GM15510 (cell line): Measurements from ENCODE around the gene SHCBP1.

Experiments used
- POLR2A ChIP-seq: IDR thresholded peaks from 3 replicates; pipeline ENCODE4 v1.6.1; 2011; ENCODE audit warnings: borderline replicate concordance; ENCODE audit not compliant: insufficient read length; ENCODE audit errors: extremely low read depth

The SHCBP1 gene

GRCh38 chr16:46620266-46621005, 743 bp downstream of the SHCBP1 start:
- TF ChIP-seq POLR2A: no peak

DNA sequence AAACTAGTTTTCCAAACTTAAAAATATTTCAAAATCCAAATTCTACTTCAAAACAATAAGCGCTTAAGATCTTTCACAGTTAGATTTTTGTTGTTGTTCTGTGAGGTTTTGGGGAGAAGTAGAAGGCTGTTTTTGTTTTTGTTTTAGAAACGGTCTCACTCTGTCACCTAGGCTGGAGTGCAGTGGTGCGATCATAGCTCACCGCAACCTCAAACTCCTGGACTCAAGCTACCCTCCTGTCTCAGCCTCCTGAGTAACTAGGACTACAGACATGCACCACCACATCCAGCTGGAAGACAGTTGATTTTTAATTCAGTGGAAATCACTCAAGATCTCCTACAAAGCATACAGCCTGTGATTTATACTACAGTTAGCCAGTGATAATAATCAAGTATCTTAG, 2.7 kb downstream of the SHCBP1 start:
- no peak for TF ChIP-seq POLR2A

GRCh38 chr16:46614006-46614405, 7.2 kb downstream of the SHCBP1 start:
- no peak for TF ChIP-seq POLR2A

DNA sequence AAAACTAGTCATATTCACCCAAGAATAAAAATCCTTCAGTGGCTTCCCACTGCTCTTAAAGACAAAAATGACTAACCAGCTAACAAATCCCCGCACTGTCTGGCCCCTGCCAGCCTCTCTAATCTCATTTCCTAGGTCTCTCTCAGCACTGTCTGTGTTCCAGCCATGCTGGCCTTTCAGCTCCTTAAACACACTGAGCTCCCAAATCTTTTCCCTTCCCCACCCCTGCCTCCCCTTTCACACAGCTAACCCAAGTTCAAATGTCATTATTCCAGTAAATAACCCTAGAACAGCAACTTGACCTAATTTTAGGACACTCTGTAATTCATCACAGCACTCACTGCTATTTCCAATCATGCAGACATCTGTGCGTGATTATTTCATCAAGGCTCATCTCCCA, 7.8 kb downstream of the SHCBP1 start:
- TF ChIP-seq POLR2A: no peak

DNA sequence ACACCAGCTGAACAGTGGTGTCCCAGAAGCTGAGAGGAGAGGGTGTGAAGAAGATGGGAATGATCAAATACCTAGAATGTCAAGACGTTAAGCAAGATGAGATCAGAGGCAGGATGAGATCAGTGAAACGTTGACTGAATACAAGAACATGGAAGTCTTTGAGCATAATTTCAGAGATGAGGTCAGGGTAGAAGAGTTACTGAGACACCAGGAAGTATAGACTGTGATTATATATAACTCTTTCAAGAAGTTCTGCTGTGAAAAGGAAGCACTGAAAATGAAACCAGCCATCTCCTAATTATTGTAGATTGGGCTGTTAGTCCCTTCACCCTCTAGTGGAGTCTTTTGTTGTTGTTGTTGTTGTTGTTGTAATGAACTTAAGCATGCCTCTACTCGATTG, 9.1 kb downstream of the SHCBP1 start:
- TF ChIP-seq POLR2A: no peak

DNA sequence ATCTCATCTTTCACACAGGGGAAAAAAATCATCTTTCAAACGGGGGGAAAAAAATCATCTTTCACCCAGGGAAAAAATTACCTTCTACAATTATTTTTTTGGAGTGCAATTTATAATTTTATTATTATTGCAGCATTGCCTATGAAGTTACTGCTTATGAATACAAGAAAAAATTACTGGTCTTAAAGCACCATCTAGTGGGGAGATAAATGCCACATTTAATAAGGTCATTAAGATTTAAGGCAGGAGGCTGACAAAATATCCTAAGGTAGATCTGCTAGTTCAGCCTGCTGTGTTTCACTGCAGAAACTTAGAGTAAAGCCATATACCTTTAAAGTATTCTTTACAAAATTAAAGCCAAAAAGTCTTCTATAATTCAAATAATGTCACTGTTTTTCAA, 13.7 kb downstream of the SHCBP1 start:
- TF ChIP-seq POLR2A: no peak

- no peak for TF ChIP-seq POLR2A
These were observed 14.9 kb downstream of the SHCBP1 start for GRCh38 chr16:46606231-46606630.

GRCh38 chr16:46591257-46591656, 29.9 kb downstream of the SHCBP1 start:
- no peak for TF ChIP-seq POLR2A

GRCh38 chr16:46586011-46586577, 35.1 kb downstream of the SHCBP1 start:
- no peak for TF ChIP-seq POLR2A

DNA sequence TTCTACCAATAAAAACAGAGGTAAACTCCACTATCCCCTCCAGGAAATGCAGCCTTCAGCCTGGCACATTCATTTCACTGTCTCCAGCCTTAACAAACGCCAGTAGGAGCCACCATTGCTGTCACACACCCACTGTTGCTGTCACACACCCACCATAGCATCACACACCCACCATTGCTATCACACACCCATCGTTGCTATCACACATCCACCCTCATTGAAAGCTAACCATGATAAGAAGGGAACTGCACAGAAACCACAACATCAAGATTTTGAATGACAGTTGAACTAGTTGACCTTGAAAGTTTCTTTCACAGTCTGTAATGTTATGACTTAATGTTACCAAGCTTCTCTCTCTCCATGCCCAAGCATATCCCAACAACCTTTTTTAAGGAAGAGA, 38.1 kb downstream of the SHCBP1 start:
- no peak for TF ChIP-seq POLR2A

DNA sequence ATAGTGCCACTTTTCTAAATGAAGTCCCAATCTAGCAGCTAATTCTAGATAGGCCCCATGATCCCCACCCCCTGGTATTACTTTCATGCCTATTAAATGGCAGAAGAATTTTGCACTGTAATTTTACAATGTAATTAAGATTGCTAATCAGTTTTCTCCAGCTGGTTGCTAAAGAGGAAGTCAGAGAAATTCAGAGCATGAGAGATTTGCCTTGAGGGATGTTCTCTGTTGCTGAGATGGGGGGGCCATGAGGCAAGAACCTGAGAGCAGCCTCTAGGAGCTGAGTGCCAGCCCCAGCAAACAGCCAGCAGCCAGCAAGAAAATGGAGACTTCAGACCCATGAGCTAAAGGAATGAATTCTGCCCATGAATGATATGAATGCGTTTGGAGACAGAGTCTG, 38.9 kb downstream of the SHCBP1 start:
- no peak for TF ChIP-seq POLR2A

DNA sequence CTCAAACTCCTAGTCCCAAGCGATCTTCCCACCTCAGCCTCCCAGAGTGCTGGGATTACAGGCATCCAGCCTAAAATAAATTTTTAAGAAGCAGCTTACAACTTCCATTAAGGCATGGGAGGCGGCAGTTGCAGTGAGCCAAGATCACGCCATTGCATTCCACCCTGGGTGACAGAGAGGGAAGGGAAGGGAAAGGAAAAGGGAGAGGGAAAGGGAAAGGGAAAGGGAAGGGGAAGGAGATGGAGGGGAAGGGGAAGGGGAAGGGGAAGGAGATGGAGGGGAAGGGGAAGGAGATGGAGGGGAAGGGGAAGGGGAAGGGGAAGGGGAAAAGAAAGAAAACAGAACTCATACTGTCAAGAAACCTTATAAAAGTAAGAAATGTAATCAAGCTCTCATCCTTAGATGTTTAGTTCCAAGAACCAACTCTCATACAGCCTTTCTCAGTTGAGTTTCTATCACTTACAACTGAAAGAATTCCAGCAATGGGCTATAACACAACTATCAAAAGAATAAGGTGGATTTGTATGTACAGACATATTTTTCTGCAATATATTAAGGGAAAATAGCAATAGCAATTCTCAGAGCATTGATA, 43.1 kb downstream of the SHCBP1 start:
- no peak for TF ChIP-seq POLR2A

DNA sequence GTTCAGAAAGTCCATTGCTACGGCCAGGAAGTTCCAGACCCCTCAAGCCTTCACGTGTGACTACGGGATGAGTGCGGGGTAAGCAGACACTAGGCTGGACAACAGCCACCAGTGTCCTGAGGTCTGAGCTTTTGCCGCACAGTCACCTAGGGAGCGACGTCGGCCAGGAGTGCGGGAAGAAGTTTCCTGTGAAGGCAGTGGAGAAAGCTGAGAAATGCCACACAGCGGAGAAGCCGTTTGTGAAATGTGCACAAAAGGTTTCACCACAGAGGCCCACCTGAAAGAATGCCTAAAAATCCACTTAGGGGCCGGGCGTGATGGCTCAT, 47.4 kb downstream of the SHCBP1 start:
- no peak for TF ChIP-seq POLR2A

DNA sequence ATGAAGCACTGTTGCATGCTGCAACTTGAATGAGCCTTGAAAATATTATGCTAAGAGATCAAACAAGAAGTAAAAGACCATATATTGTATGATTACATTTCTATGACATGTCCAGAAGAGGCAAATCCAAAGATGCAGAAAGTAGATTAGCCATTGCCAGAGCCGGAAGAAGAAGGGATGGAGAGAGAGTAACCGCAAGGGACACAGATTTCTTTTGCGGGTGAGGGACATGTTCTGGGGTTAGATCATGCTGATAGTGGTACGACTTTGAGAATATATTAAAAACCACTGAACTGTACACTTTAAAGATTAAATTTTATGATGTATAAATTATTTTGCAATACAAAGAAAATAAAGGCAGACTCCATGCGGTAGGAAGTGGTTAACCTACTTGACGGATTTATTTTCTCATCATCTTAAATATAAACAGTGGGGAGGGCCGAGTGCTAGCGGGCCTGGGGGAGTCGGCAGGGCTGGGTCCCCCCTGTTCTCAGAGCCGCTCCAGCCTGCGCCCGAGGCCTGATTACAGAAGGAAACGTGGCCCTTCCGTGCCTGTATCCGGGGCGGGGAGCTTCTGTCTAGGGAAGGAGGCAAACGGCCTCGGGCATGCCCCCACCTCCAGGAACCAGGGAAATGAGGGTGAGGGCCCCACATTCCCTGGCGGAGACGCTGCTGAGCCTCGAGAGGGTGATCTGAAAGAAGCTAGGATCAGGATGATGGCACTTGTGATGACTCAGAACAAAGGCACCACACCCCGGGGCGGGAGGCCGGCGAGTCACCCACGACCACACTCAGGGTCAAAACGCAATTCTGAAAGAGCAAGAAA, 48.0 kb downstream of the SHCBP1 start:
- no peak for TF ChIP-seq POLR2A

GRCh38 chr16:46569231-46569735, 51.9 kb downstream of the SHCBP1 start:
- no peak for TF ChIP-seq POLR2A
